NCI-H2081 treated with DMSO at 0.1 percent for 48 hours (cell line): ENCODE data around the gene KCNA10.
"Not testable (repeated sequence)": the region's sequence is repeated elsewhere in the genome, so short reads cannot be mapped to it uniquely, and the experiment has no call there.

Experiments used
- DNase-seq: peaks from one replicate; lab custom pipeline; 2025; lab: John Stamatoyannopoulos, UW

KCNA10 gene

GRCh38 chr1:110533230-110533629 is 14.3 kb upstream of the KCNA10 start:
- DNase-seq, result no peak

DNA sequence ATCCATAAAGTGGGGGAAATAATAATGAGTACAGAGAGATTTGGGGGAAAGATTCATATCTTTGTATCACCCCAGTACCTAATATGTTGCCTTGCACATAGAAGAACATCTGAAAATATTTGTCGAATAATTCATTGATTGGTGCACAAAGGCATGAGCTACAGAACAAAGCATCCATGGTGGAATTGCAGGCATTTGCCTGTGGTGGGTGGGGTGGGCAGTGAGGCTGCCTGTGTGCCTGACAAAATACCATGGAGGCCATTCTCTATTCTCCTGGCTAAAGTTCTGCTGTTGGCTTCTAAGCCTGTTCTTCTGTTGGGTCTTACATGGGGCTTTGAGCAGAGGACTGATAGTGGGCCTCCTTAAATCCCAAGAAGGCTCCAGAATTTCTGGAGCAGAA is 10.0 kb upstream of the KCNA10 start:
- DNase-seq, result no peak

DNA sequence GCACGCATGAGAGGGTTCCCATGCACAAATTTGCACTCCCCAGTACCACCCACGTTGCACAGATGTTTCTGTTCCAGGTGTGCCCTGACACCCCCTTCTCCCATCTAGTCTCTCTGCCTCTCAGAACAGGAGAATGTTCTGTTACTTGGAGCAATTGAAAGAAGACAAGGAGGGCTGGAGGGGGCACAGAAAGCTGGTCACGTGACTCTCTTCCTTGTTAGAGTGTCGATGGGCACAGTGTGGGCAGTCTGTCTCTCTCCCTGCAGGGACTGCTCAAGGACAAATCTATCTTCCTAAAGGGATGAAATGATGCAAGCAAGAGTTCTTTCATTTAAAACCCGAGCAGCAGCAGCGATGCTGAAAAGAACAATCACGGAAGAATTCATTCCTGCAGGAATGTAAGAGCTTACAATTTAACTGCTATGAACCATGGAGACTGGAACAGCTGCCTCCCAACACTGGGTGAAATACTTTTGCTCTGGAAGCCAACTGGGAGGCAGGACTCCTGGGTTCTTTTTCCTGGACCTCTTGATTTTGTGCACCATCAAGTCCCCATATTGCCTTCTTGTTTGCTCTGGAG is 7.3 kb upstream of the KCNA10 start:
- no peak for DNase-seq

DNA sequence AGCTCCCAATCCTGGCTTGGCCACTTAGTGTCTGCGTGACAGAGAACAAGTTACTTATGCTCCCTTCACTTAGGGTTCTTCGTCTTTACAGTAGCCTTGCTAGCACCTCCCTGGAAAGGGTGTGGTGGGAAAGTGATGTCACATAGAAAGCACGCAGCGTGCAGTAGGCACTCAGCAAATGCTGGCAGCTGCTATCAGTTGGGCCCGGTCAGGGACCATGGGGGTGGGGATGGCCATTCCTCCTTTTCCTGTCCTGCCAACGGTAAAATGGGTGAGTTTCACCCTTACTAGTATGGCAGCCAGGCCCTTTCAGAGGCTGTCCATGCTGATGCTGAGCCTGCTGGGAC is 6.2 kb upstream of the KCNA10 start:
- DNase-seq, result no peak

GRCh38 chr1:110524311-110525248 is 5.6 kb upstream of the KCNA10 start:
- DNase-seq, result peak; percentile 7

DNA sequence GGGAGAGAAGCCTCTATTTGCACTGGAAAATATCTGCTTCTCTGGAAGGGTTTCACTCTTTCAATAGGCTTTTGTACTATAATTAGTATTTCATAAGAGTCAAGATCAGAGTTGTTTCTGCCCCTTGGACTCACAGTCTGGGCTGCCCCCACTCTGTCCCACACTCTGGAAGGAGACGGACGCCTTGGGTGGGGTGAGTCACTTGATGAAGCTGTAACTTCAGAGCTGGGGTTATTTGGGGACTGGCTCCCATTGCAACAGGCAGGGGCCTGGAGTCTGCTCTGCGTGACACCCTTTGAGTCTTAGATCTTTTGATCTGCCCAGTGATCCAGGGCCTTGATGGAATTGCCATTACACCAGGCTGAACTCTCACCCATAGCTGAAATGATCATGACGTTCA is 4.0 kb upstream of the KCNA10 start:
- no peak for DNase-seq

GRCh38 chr1:110522560-110522959 is 3.6 kb upstream of the KCNA10 start:
- DNase-seq, result no peak

GRCh38 chr1:110520827-110521226 is 1.9 kb upstream of the KCNA10 start:
- no peak for DNase-seq

DNA sequence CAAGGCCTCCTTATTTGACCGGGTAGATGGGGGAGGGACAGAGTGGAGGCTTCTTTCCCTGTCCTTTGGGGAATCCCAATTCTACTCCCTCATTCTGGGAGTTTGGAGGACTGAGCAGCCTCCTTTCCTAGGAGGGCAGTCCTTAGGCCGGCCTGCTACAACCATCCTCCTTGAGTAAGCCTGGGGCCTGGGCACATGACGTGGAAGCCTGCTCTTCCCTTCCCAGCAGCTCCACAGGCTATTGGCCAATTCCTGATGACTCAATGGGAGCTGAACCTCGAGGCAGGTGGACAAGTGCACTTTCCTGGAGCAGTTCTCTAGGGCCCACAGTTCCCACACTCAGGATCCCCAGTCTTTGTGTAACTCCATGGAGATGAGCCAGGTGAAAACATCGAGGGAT is 3.1 kb downstream of the KCNA10 start:
- DNase-seq, result no peak

DNA sequence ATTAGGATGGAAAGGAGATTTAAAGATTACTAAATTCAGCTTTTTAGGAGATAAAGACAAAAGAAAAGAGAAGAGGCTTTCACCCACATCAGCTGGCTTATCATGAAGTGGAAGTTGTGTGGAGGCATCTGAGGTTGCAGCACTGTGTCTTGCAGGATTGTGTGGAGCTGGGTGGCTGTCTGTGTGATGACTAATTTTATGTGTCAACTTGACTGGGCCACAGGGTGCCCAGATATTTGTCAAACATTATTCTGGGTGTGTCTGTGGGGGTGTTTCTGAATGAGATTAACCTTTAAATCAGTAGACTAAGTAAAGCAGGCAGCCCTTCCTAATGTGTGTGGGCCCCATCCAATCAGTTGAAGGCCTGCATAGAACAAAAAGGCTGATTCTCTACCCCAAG is 3.9 kb downstream of the KCNA10 start:
- no peak for DNase-seq

- DNase-seq, result no peak
These were observed 5.5 kb downstream of the KCNA10 start for GRCh38 chr1:110513511-110513910.

GRCh38 chr1:110511436-110511835 is 7.5 kb downstream of the KCNA10 start:
- no peak for DNase-seq

GRCh38 chr1:110510921-110511320 is 8.1 kb downstream of the KCNA10 start:
- DNase-seq, result not testable (repeated sequence)

DNA sequence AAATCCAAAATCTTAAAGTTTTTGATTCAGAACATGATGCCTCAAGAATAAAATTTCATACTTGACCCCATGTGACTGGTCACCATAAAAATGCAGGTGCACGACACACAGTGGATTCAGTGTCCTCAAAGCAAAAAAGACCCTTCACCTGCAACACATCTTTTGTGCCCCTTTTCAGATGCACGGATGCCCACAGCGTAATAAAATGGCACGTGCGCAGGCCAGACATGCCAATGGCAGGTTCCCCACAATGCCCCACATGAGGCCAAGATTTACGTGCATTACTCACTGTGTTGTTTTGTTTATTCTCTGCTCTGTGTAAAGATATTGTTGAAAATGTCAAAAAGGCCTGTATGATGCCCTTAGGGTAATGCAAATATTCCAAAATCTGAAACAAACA is 9.3 kb downstream of the KCNA10 start:
- DNase-seq, result no peak

GRCh38 chr1:110508028-110508940 is 10.7 kb downstream of the KCNA10 start:
- no peak for DNase-seq

GRCh38 chr1:110506541-110506940 is 12.4 kb downstream of the KCNA10 start:
- DNase-seq, result no peak

- no peak for DNase-seq
These were observed 13.4 kb downstream of the KCNA10 start for GRCh38 chr1:110505596-110505995.

DNA sequence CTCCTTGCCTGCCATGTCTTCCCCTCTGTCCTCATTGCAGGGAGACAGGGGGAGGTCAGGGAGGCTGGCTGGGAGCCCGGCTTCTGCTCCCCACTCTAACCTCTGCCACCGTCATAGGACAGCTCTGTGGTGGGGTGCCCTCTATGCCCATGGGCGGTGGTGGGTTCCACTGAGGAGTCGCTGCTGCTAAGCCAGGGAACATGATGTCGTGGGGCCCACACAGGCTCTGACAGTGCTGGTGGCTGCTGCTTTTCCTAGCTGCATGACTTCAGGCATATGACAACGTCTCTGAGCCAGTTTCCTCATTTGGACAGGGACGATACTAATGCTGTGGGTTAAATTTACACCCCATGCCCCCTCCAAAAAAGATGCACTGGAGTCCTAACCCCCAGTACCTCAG is 14.7 kb downstream of the KCNA10 start:
- DNase-seq, result no peak

- DNase-seq, result no peak
These were observed 15.5 kb downstream of the KCNA10 start for GRCh38 chr1:110503471-110503870.

DNA sequence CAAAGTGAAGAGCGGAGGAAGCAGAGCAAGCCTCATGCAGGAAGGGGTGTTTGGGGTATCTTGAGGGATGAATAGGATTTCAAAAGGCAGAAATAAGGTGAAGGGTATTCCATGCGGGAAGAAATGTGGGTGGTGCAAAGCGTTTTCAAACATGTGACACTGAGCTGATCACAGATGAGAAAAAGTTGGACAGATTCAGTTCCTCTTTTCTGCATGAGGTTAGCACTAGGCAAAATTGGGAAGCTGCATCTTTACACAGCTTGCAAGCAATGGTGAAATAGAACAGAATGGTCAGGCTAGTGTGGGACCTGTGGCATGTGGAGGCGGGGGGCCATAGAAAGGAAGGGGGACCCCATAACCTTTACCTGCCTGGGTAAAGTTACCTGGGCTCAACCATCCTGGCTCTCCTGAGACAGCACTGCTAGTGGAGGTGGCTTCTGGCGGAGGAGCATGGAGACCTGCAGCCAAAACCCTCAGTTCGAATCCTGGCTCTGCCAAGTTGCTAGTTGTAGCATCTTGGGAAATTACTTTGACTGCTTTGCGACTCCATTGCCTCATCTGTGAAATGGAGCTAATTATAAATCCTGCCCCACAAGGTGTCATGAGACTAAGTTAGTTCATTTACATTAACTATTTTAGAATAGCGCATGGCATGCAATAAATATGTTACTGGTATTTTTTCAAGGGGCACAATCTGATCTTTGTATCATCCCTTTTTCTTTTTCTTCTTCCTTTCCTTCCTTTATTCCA is 16.4 kb downstream of the KCNA10 start:
- no peak for DNase-seq

- no peak for DNase-seq
These were observed 17.4 kb downstream of the KCNA10 start for GRCh38 chr1:110501488-110502132.
